ENCODE results near the gene SNAPIN.
A peak's percentile ranks its signal among the peaks of the same experiment; 100 is the strongest.

SNAPIN gene

DNA sequence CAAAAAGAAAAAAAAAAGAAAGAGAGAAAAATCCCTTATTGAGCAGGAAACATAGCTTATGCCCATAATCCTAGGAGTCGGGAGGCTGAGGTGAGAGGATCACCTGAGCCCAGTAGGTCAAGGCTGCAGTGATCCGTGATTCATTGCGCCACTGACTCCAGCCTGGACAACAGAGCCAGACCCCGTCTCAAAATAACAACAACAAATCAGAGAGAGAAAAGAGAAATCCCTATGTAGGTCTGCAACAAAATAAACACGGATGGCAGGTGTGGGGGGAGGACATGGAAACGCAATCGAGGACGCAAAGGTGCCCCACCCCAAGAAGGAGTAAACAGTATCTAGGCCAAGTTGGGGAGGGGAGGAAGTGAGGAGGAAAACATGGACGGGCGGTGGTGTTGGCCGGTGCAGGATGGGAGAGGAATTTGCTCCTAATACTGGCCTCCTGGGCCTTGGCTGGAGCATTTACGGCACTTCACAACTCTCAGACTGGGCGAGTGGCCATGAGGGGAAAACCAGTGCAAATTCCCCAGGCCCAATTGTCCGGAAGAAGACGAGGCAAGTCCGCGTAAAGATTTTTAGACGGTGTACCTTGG lies 25.2 kb upstream of the SNAPIN start:
- TF ChIP-seq, protein P1, sequence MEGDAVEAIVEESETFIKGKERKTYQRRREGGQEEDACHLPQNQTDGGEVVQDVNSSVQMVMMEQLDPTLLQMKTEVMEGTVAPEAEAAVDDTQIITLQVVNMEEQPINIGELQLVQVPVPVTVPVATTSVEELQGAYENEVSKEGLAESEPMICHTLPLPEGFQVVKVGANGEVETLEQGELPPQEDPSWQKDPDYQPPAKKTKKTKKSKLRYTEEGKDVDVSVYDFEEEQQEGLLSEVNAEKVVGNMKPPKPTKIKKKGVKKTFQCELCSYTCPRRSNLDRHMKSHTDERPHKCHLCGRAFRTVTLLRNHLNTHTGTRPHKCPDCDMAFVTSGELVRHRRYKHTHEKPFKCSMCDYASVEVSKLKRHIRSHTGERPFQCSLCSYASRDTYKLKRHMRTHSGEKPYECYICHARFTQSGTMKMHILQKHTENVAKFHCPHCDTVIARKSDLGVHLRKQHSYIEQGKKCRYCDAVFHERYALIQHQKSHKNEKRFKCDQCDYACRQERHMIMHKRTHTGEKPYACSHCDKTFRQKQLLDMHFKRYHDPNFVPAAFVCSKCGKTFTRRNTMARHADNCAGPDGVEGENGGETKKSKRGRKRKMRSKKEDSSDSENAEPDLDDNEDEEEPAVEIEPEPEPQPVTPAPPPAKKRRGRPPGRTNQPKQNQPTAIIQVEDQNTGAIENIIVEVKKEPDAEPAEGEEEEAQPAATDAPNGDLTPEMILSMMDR (IDR thresholded peaks at IDR 0.05; ENCODE audit: low read depth, low read length) = no peak
- DNase-seq (ENCODE audit: low read depth) = no peak
- peak overlapping the region; percentile 27 for H3K4me3 ChIP-seq (ENCODE audit: low read depth, low read length)

DNA sequence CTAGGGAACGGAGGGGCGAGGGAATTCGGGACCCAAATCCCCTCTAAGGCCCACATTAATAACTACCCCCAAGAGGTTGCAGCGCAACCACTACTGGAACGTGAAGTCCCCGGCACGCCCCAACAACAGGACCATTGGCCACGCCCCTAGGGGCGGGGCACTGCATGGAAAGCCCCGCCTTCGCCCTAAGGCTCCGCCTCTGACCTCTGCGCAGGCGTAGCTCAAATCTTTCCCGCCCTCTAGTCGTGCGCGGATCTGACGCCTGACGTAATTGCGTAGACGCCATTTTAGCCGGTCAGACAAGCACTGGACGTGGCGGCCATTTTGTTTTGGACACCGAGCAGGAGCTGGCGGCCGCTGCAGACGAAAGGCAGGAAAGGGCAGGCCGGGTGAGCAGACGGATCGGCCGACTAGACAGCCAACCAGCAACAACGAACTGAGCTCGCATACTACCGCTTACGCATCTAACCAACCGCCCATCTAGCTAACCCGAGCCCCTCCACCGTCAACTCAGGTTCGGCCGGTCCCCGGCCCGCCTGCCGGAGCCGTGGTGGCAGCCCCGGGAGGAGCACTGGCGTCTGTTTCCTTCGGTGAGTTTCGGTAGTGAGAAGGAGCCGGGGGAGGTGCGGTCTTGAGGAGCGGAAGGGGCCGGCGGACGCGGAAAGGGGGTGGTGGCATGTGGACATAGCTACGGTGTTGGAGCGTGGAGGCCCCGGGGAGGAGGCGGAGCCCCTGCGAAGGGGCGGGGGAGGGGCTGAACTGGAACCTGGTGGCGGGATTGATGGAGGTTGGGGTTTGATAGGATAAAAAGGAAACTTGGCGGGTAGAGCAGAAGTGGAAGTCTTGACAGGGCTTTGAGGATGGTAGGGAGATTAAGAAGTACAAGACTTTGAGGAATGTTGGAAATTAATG lies 24.5 kb upstream of the SNAPIN start, which contains the start of gene CHTOP:
Gene CHTOP, plus strand, starts transcription at position 313 of the 912 bp plus-strand sequence. CDS start 2,523 bp downstream, outside the sequence.
- TF ChIP-seq POLR2A (IDR thresholded peaks at IDR 0.05; ENCODE audit: extremely low read depth, insufficient read length) = peak; percentile 79
- TF ChIP-seq, protein P1 (IDR thresholded peaks at IDR 0.05; ENCODE audit: low read depth, low read length) = no peak
- peak; percentile 86 for TF ChIP-seq MYC (IDR thresholded peaks at IDR 0.05; ENCODE audit: low read depth, low read length)
- TF ChIP-seq MAX (IDR thresholded peaks at IDR 0.05; ENCODE audit: low read depth, low read length) = peak; percentile 70
- peak; percentile 98 for DNase-seq (ENCODE audit: low read depth)
- peak within 1 kb of the TSS; percentile 97 for H3K4me3 ChIP-seq (ENCODE audit: low read depth, low read length)

- H3K4me3 ChIP-seq (ENCODE audit: low read depth, low read length) = peak overlapping the region; percentile 44
- DNase-seq (ENCODE audit: low read depth) = no peak
- TF ChIP-seq, protein P1 (IDR thresholded peaks at IDR 0.05; ENCODE audit: low read depth, low read length) = no peak
- TF ChIP-seq MAX (IDR thresholded peaks at IDR 0.05; ENCODE audit: low read depth, low read length) (no peak), POLR2A (IDR thresholded peaks at IDR 0.05; ENCODE audit: extremely low read depth, insufficient read length) (no peak), MYC (IDR thresholded peaks at IDR 0.05; ENCODE audit: low read depth, low read length) (no peak)
Observed at GRCh38 chr1:153635872-153636271, 22.6 kb upstream of the SNAPIN start.

GRCh38 chr1:153636312-153636711 lies 22.2 kb upstream of the SNAPIN start:
- TF ChIP-seq MYC (IDR thresholded peaks at IDR 0.05; ENCODE audit: low read depth, low read length) = no peak
- no peak for TF ChIP-seq POLR2A (IDR thresholded peaks at IDR 0.05; ENCODE audit: extremely low read depth, insufficient read length)
- TF ChIP-seq, protein P1 (IDR thresholded peaks at IDR 0.05; ENCODE audit: low read depth, low read length) = no peak
- TF ChIP-seq MAX (IDR thresholded peaks at IDR 0.05; ENCODE audit: low read depth, low read length) = no peak
- H3K4me3 ChIP-seq (ENCODE audit: low read depth, low read length) = no peak overlapping the region
- no peak for DNase-seq (ENCODE audit: low read depth)

DNA sequence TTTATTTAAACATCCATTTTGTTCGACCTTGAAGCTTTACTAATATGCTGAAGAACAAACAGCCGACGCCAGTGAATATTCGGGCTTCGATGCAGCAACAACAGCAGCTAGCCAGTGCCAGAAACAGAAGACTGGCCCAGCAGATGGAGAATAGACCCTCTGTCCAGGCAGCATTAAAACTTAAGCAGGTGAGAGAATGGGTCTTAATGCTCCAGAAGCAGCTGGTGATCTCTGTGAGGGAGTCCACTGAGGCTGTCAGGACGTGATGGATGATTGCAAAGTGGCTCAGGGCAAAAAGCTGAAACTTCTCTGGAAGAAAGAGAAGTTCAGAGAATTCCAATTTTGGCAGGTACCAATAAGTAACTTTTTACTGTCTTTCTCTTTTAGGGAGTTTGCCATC lies 20.2 kb upstream of the SNAPIN start:
- no peak overlapping the region for H3K4me3 ChIP-seq (ENCODE audit: low read depth, low read length)
- TF ChIP-seq, protein P1 (IDR thresholded peaks at IDR 0.05; ENCODE audit: low read depth, low read length) = no peak
- no peak for TF ChIP-seq POLR2A (IDR thresholded peaks at IDR 0.05; ENCODE audit: extremely low read depth, insufficient read length)
- no peak for TF ChIP-seq MYC (IDR thresholded peaks at IDR 0.05; ENCODE audit: low read depth, low read length)
- TF ChIP-seq MAX (IDR thresholded peaks at IDR 0.05; ENCODE audit: low read depth, low read length) = no peak
- no peak for DNase-seq (ENCODE audit: low read depth)
